HepG2 (cell line): ENCODE data around the gene LCE1C. TPM values are rescaled to one million over a fixed set of nuclear protein-coding genes. Genes with fewer than 3 reads are reported as not detected.

Experiments
- ATAC-seq: fragments of 200-7000 bp; cut with Tn5 transposase; 3 replicates; pipeline ENCODE4 v1.9.1; 2020; ENCODE audit warnings: mild to moderate bottlenecking, moderate library complexity
- BruUV-seq: library from RNA; stranded (reverse); fragments of 400-500 nt; replicated peaks from 2 replicates; lab custom pipeline; 2021; lab: Mats Ljungman, UMichigan
- CTCF ChIA-PET: fragments of 300-600 bp; formaldehyde crosslinking; extraction: SDS; loops from one replicate; lab custom pipeline; 2021; ENCODE audit warnings: low total read pairs, inconsistent platforms, low intra/inter-chr PET ratio; lab: Yijun Ruan, JAX
- POLR2A ChIA-PET: fragments of 350-600 bp; sonication (Branson Sonifier 250); formaldehyde crosslinking; loops from one replicate; lab custom pipeline; 2020; ENCODE audit warnings: antibody characterized with exemption, inconsistent platforms; lab: Yijun Ruan, JAX
- DNase-seq: peaks from one replicate; pipeline ENCODE4 v3.0.0-alpha.2; 2015; ENCODE audit warnings: low spot score
- FAIRE-seq: peaks from 3 replicates; lab custom pipeline; 2011; peaks lifted over from hg19 to GRCh38; lab: Jason Lieb, UNC
- H2AFZ ChIP-seq: one replicate; pipeline ENCODE4 v1.6.1; 2011; ENCODE audit warnings: low read length, inconsistent platforms
- H3K27ac ChIP-seq: fragments of 300-600 bp; 3 replicates; pipeline ENCODE4 v1.8.0; 2011; ENCODE audit warnings: mixed run types, mild to moderate bottlenecking, mixed read lengths, low read length, inconsistent platforms; ENCODE audit not compliant: insufficient read depth; ENCODE audit errors: extremely low read length
- H3K27me3 ChIP-seq, 2 experiments: fragments of 200-600 bp in 1 of 2; 2 replicates in 1 of 2; 3 replicates in 1 of 2; pipeline versions ENCODE4 v1.6.0 to v1.8.0; 2011; ENCODE audit warnings: low read length in 2 of 2, mild to moderate bottlenecking in 2 of 2, moderate library complexity in 2 of 2, inconsistent platforms in 1 of 2; ENCODE audit not compliant: insufficient read depth in 2 of 2, control insufficient read depth in 1 of 2
- H3K36me3 ChIP-seq, 2 experiments: fragments of 200-600 bp in 1 of 2; replicated peaks in 1 of 2; 2 replicates in 1 of 2; 3 replicates in 1 of 2; pipeline versions ENCODE4 v1.5.1 to v1.8.0; 2011; ENCODE audit warnings: low read length in 2 of 2, inconsistent platforms in 1 of 2; ENCODE audit not compliant: insufficient read depth in 2 of 2, control insufficient read depth in 1 of 2
- H3K4me1 ChIP-seq: 2 replicates; pipeline ENCODE4 v1.5.1; 2012; ENCODE audit warnings: low read length, inconsistent platforms; ENCODE audit not compliant: insufficient read depth
- H3K4me2 ChIP-seq: 2 replicates; pipeline ENCODE4 v1.6.0; 2011; ENCODE audit warnings: low read depth, low read length, inconsistent platforms
- H3K4me3 ChIP-seq, 3 experiments: fragments of 200-600 bp in 1 of 3; sonication (generic), shearing (Covaris generic) in 1 of 3; replicated peaks in 1 of 3; 2 replicates each; pipeline ENCODE4 v1.5.1; 2011 to 2016; ENCODE audit warnings: low read length in 3 of 3, inconsistent platforms in 2 of 3, low read depth in 2 of 3, mild to moderate bottlenecking in 2 of 3, control low read depth in 1 of 3, mixed read lengths in 1 of 3; ENCODE audit not compliant: insufficient read depth in 1 of 3
- H3K79me2 ChIP-seq: one replicate; pipeline ENCODE4 v1.6.1; 2011; ENCODE audit warnings: low read length, inconsistent platforms; ENCODE audit not compliant: insufficient read depth
- H3K9ac ChIP-seq: 2 replicates; pipeline ENCODE4 v1.6.0; 2011; ENCODE audit warnings: mild to moderate bottlenecking, low read depth, low read length, inconsistent platforms; ENCODE audit not compliant: insufficient read depth
- H3K9me3 ChIP-seq: 2 replicates; pipeline ENCODE4 v1.5.1; 2012; ENCODE audit warnings: mild to moderate bottlenecking, low read length
- H4K20me1 ChIP-seq: 2 replicates; pipeline ENCODE4 v1.6.0; 2011; ENCODE audit warnings: inconsistent platforms, mild to moderate bottlenecking, low read length, moderate library complexity; ENCODE audit not compliant: insufficient read depth
- XBP1 ChIP-seq: sonication (generic); formaldehyde crosslinking; IDR thresholded peaks from 2 replicates; pipeline ENCODE4 v1.5.0; 2020; ENCODE audit warnings: missing genetic modification reagents
- ZBTB20 ChIP-seq: sonication (generic); formaldehyde crosslinking; IDR thresholded peaks from 2 replicates; pipeline ENCODE4 v1.8.1; 2023; ENCODE audit warnings: missing genetic modification reagents, low read depth, mild to moderate bottlenecking, borderline replicate concordance
- ZKSCAN5 ChIP-seq: sonication (generic); formaldehyde crosslinking; IDR thresholded peaks from 2 replicates; pipeline ENCODE4 v1.5.1; 2020; ENCODE audit warnings: mild to moderate bottlenecking, missing genetic modification reagents
- WGBS: methylation state at CpG from one replicate; pipeline ENCODE4 v1.1.6; 2017; ENCODE audit warnings: low lambda C conversion rate; 5-methylcytosine and 5-hydroxymethylcytosine counted together
- in situ Hi-C: cut with HindIII; loops from 2 replicates; pipeline ENCODE4 v1.10.0; 2017; ENCODE audit warnings: low pct_unique_long_range_greater_than_20kb; ENCODE audit not compliant: extremely low pct_ligation_motif_present
- intact Hi-C: fragments of 100-400 bp; cut with micrococcal nuclease; formaldehyde crosslinking; loops from one replicate; pipeline ENCODE4 v1.10.0; 2022; ENCODE audit not compliant: unreplicated experiment
- polyA plus RNA-seq, 8 experiments: library from polyadenylated mRNA; depleted of rRNA in 3 of 8; stranded (reverse) in 7 of 8; unstranded in 1 of 8; fragments of >200 nt; fragmentation: Illumina TruSeq in 4 of 8; extraction: Trizol in 4 of 8; gene quantifications; 2 replicates each; pipeline versions ENCODE4 v1.2.1 to v1.2.3, GENCODE V29; 2011 to 2016; ENCODE audit warnings: low read depth in 4 of 8, missing spikeins in 1 of 8, mixed read lengths in 1 of 8; ENCODE audit not compliant: insufficient read depth in 1 of 8
- total RNA-seq, 5 experiments: library from RNA; depleted of rRNA; stranded (reverse); fragments of >200 nt; fragmentation: Illumina TruSeq; extraction: Trizol; gene quantifications; 2 replicates each; pipeline ENCODE4 v1.2.3, GENCODE V29; 2016; ENCODE audit warnings: low read depth in 1 of 5

The LCE1C gene
- total and polyA plus RNA-seq, 2 of the 13 experiments (the other 11 are each of a cell fraction or from before 2014, with no cell fraction given) = not detected

DNA sequence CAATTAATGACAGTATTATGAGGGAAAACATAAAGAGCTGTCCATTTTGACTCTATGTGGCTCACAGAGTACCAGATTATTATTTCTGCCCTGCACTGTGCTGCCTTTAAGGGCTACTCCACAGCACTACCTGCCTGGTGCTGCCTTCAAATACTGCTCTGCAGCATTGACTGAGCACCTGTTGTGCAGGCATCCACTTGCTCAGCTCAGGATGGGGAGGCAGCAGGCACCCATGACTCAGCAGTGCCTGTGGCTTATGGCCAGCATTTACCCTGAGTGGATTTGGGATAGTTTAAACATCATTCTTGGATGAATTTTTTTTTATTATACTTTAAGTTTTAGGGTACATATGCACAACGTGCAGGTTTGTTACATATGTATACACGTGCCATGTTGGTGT is 49.6 kb downstream of the LCE1C start:
- no peak overlapping the region for H3K9ac ChIP-seq
- DNase-seq (no peak), ATAC-seq (no peak), FAIRE-seq (no peak)
- H3K27me3 ChIP-seq = no peaks in the 10 kb centered on the region
- H3K79me2 ChIP-seq = no peaks in the 10 kb centered on the region
- H3K4me3 ChIP-seq = no peak overlapping the region
- in situ Hi-C loops = no loop called here
- no peaks in the 10 kb centered on the region for H4K20me1 ChIP-seq
- H3K36me3 ChIP-seq = no peaks in the 10 kb centered on the region
- no peak for TF ChIP-seq ZKSCAN5 (CRISPR knock-in tag)
- TF ChIP-seq XBP1 (CRISPR knock-in tag) = no peak
- TF ChIP-seq ZBTB20 = no peak
- BruUV-seq = no TSS peak
- no peaks in the 10 kb centered on the region for H3K9me3 ChIP-seq
- 25% methylated on average over 2 of the region's 2 CpGs for WGBS
- ChIA-PET POLR2A (no interaction called here), CTCF (no interaction called here)
- intact Hi-C loops = no loop called here
- no peak overlapping the region for H2AFZ ChIP-seq
- H3K27ac ChIP-seq = no peak overlapping the region
- no peaks in the 10 kb centered on the region for H3K4me1 ChIP-seq
- no peak overlapping the region for H3K4me2 ChIP-seq

Other genes starting within 250 kb of the LCE1C start
- not detected in 2 replicates for gene LCE3E, start 239.9 kb downstream of the LCE1C start, total RNA-seq (2016; rRNA removed; fragmentation: Illumina TruSeq; extraction: Trizol)
- gene LCE3E, start 239.9 kb downstream of the LCE1C start, polyA plus RNA-seq (2011; rRNA removed) = not detected in 2 replicates
- gene LCE3D, start 226.1 kb downstream of the LCE1C start, total RNA-seq (2016; rRNA removed; fragmentation: Illumina TruSeq; extraction: Trizol) = not detected in 2 replicates
- not detected in 2 replicates for gene LCE3D, start 226.1 kb downstream of the LCE1C start, polyA plus RNA-seq (2011; rRNA removed)
- gene LCE3C, start 206.4 kb downstream of the LCE1C start, total RNA-seq (2016; rRNA removed; fragmentation: Illumina TruSeq; extraction: Trizol) = not detected in 2 replicates
- gene LCE3C, start 206.4 kb downstream of the LCE1C start, polyA plus RNA-seq (2011; rRNA removed) = not detected in 2 replicates
- gene LCE3B, start 192.8 kb downstream of the LCE1C start, total RNA-seq (2016; rRNA removed; fragmentation: Illumina TruSeq; extraction: Trizol) = not detected in 2 replicates
- not detected in 2 replicates for gene LCE3B, start 192.8 kb downstream of the LCE1C start, polyA plus RNA-seq (2011; rRNA removed)
- not detected in 2 replicates for gene LCE3A, start 183.5 kb downstream of the LCE1C start, total RNA-seq (2016; rRNA removed; fragmentation: Illumina TruSeq; extraction: Trizol)
- not detected in 2 replicates for gene LCE3A, start 183.5 kb downstream of the LCE1C start, polyA plus RNA-seq (2011; rRNA removed)
- not detected in 2 replicates for gene LCE2D, start 143.3 kb downstream of the LCE1C start, total RNA-seq (2016; rRNA removed; fragmentation: Illumina TruSeq; extraction: Trizol)
- not detected in 2 replicates for gene LCE2D, start 143.3 kb downstream of the LCE1C start, polyA plus RNA-seq (2011; rRNA removed)
- gene LCE2C, start 131.4 kb downstream of the LCE1C start, total RNA-seq (2016; rRNA removed; fragmentation: Illumina TruSeq; extraction: Trizol) = not detected in 2 replicates
- gene LCE2C, start 131.4 kb downstream of the LCE1C start, polyA plus RNA-seq (2011; rRNA removed) = not detected in 2 replicates
- not detected in 2 replicates for gene LCE2B, start 120.5 kb downstream of the LCE1C start, total RNA-seq (2016; rRNA removed; fragmentation: Illumina TruSeq; extraction: Trizol)
- gene LCE2B, start 120.5 kb downstream of the LCE1C start, polyA plus RNA-seq (2011; rRNA removed) = not detected in 2 replicates
- gene LCE2A, start 108.3 kb downstream of the LCE1C start, total RNA-seq (2016; rRNA removed; fragmentation: Illumina TruSeq; extraction: Trizol) = not detected in 2 replicates
- gene LCE2A, start 108.3 kb downstream of the LCE1C start, polyA plus RNA-seq (2011; rRNA removed) = not detected in 2 replicates
- gene LCE4A, start 98.5 kb downstream of the LCE1C start, total RNA-seq (2016; rRNA removed; fragmentation: Illumina TruSeq; extraction: Trizol) = not detected in 2 replicates
- gene LCE4A, start 98.5 kb downstream of the LCE1C start, polyA plus RNA-seq (2011; rRNA removed) = not detected in 2 replicates
- not detected in 2 replicates for gene KPRP, start 48.6 kb downstream of the LCE1C start, total RNA-seq (2016; rRNA removed; fragmentation: Illumina TruSeq; extraction: Trizol)
- gene KPRP, start 48.6 kb downstream of the LCE1C start, polyA plus RNA-seq (2011; rRNA removed) = not detected in 2 replicates
- not detected in 2 replicates for gene LCE1F, start 31.5 kb downstream of the LCE1C start, total RNA-seq (2016; rRNA removed; fragmentation: Illumina TruSeq; extraction: Trizol)
- not detected in 2 replicates for gene LCE1F, start 31.5 kb downstream of the LCE1C start, polyA plus RNA-seq (2011; rRNA removed)
- not detected in 2 replicates for gene LCE1E, start 20.4 kb downstream of the LCE1C start, total RNA-seq (2016; rRNA removed; fragmentation: Illumina TruSeq; extraction: Trizol)
- gene LCE1E, start 20.4 kb downstream of the LCE1C start, polyA plus RNA-seq (2011; rRNA removed) = 0.12 TPM in 2 replicates
- gene LCE1D, start 9.9 kb downstream of the LCE1C start, total RNA-seq (2016; rRNA removed; fragmentation: Illumina TruSeq; extraction: Trizol) = not detected in 2 replicates
- not detected in 2 replicates for gene LCE1D, start 9.9 kb downstream of the LCE1C start, polyA plus RNA-seq (2011; rRNA removed)
- gene LCE1B, start 5.3 kb upstream of the LCE1C start, total RNA-seq (2016; rRNA removed; fragmentation: Illumina TruSeq; extraction: Trizol) = not detected in 2 replicates
- gene LCE1B, start 5.3 kb upstream of the LCE1C start, polyA plus RNA-seq (2011; rRNA removed) = not detected in 2 replicates
- gene LCE1A, start 20.8 kb upstream of the LCE1C start, total RNA-seq (2016; rRNA removed; fragmentation: Illumina TruSeq; extraction: Trizol) = not detected in 2 replicates
- not detected in 2 replicates for gene LCE1A, start 20.8 kb upstream of the LCE1C start, polyA plus RNA-seq (2011; rRNA removed)
- not detected in 2 replicates for gene LCE6A, start 36.2 kb upstream of the LCE1C start, total RNA-seq (2016; rRNA removed; fragmentation: Illumina TruSeq; extraction: Trizol)
- not detected in 2 replicates for gene LCE6A, start 36.2 kb upstream of the LCE1C start, polyA plus RNA-seq (2011; rRNA removed)
- not detected in 2 replicates for gene LCE7A, start 53.3 kb upstream of the LCE1C start, total RNA-seq (2016; rRNA removed; fragmentation: Illumina TruSeq; extraction: Trizol)
- not detected in 2 replicates for gene LCE7A, start 53.3 kb upstream of the LCE1C start, polyA plus RNA-seq (2011; rRNA removed)
- gene SMCP, start 71.7 kb upstream of the LCE1C start, total RNA-seq (2016; rRNA removed; fragmentation: Illumina TruSeq; extraction: Trizol) = not detected in 2 replicates
- not detected in 2 replicates for gene SMCP, start 71.7 kb upstream of the LCE1C start, polyA plus RNA-seq (2011; rRNA removed)
- gene IVL, start 101.9 kb upstream of the LCE1C start, total RNA-seq (2016; rRNA removed; fragmentation: Illumina TruSeq; extraction: Trizol) = not detected in 2 replicates
- not detected in 2 replicates for gene IVL, start 101.9 kb upstream of the LCE1C start, polyA plus RNA-seq (2011; rRNA removed)
- not detected in 2 replicates for gene SPRR5, start 140.6 kb upstream of the LCE1C start, total RNA-seq (2016; rRNA removed; fragmentation: Illumina TruSeq; extraction: Trizol)
- not detected in 2 replicates for gene SPRR5, start 140.6 kb upstream of the LCE1C start, polyA plus RNA-seq (2011; rRNA removed)
- gene SPRR4, start 164.0 kb upstream of the LCE1C start, total RNA-seq (2016; rRNA removed; fragmentation: Illumina TruSeq; extraction: Trizol) = not detected in 2 replicates
- not detected in 2 replicates for gene SPRR4, start 164.0 kb upstream of the LCE1C start, polyA plus RNA-seq (2011; rRNA removed)
- not detected in 2 replicates for gene SPRR1A, start 177.4 kb upstream of the LCE1C start, total RNA-seq (2016; rRNA removed; fragmentation: Illumina TruSeq; extraction: Trizol)
- gene SPRR1A, start 177.4 kb upstream of the LCE1C start, polyA plus RNA-seq (2011; rRNA removed) = not detected in 2 replicates
- not detected in 2 replicates for gene SPRR3, start 195.1 kb upstream of the LCE1C start, total RNA-seq (2016; rRNA removed; fragmentation: Illumina TruSeq; extraction: Trizol)
- gene SPRR3, start 195.1 kb upstream of the LCE1C start, polyA plus RNA-seq (2011; rRNA removed) = not detected in 2 replicates
- not detected in 2 replicates for gene SPRR1B, start 224.6 kb upstream of the LCE1C start, total RNA-seq (2016; rRNA removed; fragmentation: Illumina TruSeq; extraction: Trizol)
- not detected in 2 replicates for gene SPRR1B, start 224.6 kb upstream of the LCE1C start, polyA plus RNA-seq (2011; rRNA removed)
- not detected in 2 replicates for gene SPRR2D, start 234.5 kb upstream of the LCE1C start, total RNA-seq (2016; rRNA removed; fragmentation: Illumina TruSeq; extraction: Trizol)
- not detected in 2 replicates for gene SPRR2D, start 234.5 kb upstream of the LCE1C start, polyA plus RNA-seq (2011; rRNA removed)